ENCODE data around the gene IL18. TPM values are rescaled to one million over a fixed set of nuclear protein-coding genes. Genes with fewer than 3 reads are reported as not detected.

IL18 gene
- total RNA-seq, result 19.9 and 54.5 TPM in 2 replicates

DNA sequence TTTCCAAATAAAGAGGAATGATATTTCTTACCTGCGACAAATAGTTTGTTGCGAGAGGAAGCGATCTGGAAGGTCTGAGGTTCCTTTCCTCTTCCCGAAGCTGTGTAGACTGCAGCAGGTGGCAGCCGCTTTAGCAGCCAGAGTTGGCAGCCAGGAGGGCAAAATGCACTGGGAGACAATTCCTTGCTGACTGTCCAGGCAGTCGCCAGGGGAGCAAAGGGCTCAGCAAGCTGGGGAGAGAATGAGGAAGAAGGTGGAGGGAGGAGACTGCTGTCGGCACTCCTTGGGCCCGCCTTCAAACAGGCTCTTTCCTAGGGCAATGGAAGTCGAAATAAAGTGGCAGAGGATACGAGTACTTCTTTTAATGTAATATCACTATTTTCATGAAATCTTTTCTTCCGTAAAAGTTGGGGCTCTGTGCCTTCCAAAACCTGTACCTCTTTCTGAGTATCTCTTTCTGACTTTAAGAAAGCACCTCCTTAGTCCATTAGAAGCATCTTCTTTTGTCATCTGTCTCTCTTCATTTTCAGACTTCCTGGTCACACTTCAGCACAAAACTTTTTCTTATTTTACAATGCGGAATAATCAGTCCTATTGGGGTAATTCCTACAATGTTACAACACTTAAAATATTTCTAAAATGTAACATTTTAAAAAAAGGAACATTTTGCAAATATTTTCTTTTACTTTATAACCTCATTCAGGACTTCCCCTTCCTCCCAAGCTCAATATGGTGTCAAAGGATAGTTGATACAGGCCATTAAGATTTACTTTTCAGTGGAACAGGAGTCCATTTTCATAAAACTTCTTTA, at the start of gene IL18:
Gene IL18, minus strand, starts transcription at position 220 of the 811 bp plus-strand sequence. CDS start 9,041 bp downstream, outside the sequence.

DNA sequence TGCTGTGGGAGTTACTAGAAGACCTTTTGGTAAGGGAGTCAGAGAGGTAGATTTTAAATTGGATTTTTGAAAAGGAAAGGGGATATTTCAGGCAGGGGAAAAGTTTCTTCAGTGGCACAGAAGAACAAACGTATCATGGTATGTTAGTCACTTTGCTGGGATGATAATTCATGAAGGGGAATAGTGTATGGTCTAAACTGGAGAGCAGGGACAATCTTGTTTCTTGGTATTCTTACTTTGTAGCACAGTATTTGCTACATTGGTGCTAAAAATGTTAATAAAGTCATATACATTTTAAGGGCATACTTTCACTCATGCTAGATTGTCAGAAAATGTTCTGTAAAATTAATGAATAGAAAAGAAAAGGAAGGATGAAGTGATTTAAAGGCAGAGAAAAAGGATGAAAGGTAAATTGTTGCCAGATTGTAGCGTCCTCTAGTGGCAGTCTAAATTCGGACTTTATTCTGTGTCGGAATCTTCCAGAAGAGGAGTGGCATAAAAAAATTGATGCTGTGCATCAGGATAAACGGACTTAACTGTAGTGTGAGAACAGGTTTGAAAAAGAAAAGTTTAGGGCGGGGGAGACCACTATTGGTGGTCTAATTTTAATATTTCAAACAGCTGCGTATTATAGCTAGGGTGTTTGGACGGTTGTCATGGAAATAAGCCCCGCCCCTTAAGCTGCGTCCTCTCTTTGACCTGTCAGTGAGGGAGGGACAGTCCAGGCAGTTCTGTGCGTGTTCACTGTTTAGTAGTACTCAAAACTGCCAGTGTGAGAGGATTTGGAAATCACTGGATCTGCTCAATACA, 11.1 kb upstream of the IL18 start, which contains the start of gene BCO2:
Gene BCO2, plus strand, starts transcription at position 724 of the 810 bp plus-strand sequence. CDS start 90 bp downstream, outside the sequence.

DNA sequence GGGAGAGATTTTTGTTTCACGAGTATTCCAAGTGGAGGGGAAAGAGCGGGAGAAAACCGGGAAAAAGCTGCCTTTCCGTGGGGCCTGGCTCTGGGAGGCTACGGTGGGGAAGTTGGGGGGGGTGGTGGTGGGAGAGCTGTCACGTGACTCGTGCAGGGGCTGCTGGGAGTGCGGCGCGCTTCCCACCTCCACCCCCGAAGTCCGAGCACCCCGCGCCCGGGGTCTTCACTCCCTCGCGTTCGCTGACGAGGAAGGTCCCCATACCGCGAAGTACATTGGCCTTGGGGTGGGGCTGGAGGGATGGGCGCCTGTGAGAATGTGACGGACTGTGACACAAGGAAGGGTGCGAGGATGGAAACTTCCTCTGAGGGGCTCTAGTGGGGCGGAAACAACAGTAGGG, 3.3 kb upstream of the IL18 start, which contains the start of gene TEX12:
Gene TEX12, plus strand, starts transcription at position 228 of the 400 bp plus-strand sequence. CDS start 1,897 bp downstream, outside the sequence.

Other genes with a start within 250 kb of the IL18 start
- gene C11orf52, start 245.2 kb downstream of the IL18 start, total RNA-seq, result 1.6 and 5.2 TPM in 2 replicates
- 13.4 and 20.9 TPM in 2 replicates for gene DIXDC1, start 226.8 kb downstream of the IL18 start, total RNA-seq
- 25.1 and 46.8 TPM in 2 replicates for gene DLAT, start 138.7 kb downstream of the IL18 start, total RNA-seq
- gene PIH1D2, start 90.1 kb downstream of the IL18 start, total RNA-seq, result 0.51 and 0.98 TPM in 2 replicates
- 6.8 and 10.5 TPM in 2 replicates for gene NKAPD1, start 89.8 kb downstream of the IL18 start, total RNA-seq
- gene TIMM8B, start 77.3 kb downstream of the IL18 start, total RNA-seq, result 58.6 and 70.9 TPM in 2 replicates
- gene SDHD, start 77.2 kb downstream of the IL18 start, total RNA-seq, result 96.5 and 112 TPM in 2 replicates
- 0.25 TPM in 1 of 2 replicates, not detected in the other for gene TEX12, start 3.3 kb upstream of the IL18 start, total RNA-seq
- gene BCO2, start 11.4 kb upstream of the IL18 start, total RNA-seq, result 1.8 and 2.1 TPM in 2 replicates
- 19.5 and 23.3 TPM in 2 replicates for gene PTS, start 62.3 kb upstream of the IL18 start, total RNA-seq
- not detected in 2 replicates for gene PLET1, start 96.8 kb upstream of the IL18 start, total RNA-seq